Adrenal gland (tissue), 5 donors: ENCODE data around the gene PSMA5.

ENCODE experiments used
- CTCF ChIP-seq, 6 experiments: fragments of 450-650 bp in 4 of 6; fragments of 200-600 bp in 2 of 6; sonication (generic) in 1 of 6; IDR thresholded peaks; 1 replicate in 5 of 6; 2 replicates in 1 of 6; pipeline versions ENCODE4 v1.5.1 to v1.8.0; 2016 to 2021; ENCODE audit warnings: antibody characterized with exemption in 6 of 6, mild to moderate bottlenecking in 2 of 6, moderate library complexity in 1 of 6
- POLR2A ChIP-seq, 2 donors: fragments of 450-650 bp; IDR thresholded peaks; one replicate each; pipeline ENCODE4 v1.6.1; 2017; ENCODE audit warnings: antibody characterized with exemption in 2 of 2, mild to moderate bottlenecking in 2 of 2, moderate library complexity in 1 of 2
- donor health status: DM: no; HTN: no; CAD: no.

GRCh38 chr1:109367626-109368025 lies 58.6 kb downstream of the PSMA5 start:
- TF ChIP-seq CTCF (IDR thresholded peaks at IDR 0.05) (no peak), POLR2A (IDR thresholded peaks at IDR 0.05) (no peak)
